ENCODE measurements around the gene TPBGL. TPM values are rescaled to one million over a fixed set of nuclear protein-coding genes. Genes with fewer than 3 reads are reported as not detected.

TPBGL gene
- polyA plus RNA-seq, 1 of the 3 experiments (the other 2 are of a cell fraction) = 0.03 TPM

DNA sequence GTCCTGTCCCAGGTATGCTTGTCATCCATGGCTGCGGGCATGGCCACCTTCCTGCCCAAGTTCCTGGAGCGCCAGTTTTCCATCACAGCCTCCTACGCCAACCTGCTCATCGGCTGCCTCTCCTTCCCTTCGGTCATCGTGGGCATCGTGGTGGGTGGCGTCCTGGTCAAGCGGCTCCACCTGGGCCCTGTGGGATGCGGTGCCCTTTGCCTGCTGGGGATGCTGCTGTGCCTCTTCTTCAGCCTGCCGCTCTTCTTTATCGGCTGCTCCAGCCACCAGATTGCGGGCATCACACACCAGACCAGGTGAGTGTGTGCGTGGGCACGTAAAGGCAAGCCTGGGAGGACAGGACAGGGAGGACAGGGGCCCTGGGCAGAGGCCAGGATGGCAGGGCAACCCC, 47.3 kb upstream of the TPBGL start:
- no peaks in the 10 kb centered on the region for H3K27me3 ChIP-seq (ENCODE audit: insufficient read depth)
- no peaks in the 10 kb centered on the region for H3K9me3 ChIP-seq
- no peaks in the 10 kb centered on the region for H3K36me3 ChIP-seq (replicated peaks in 1 of 2; ENCODE audit: control insufficient read depth in 1 of 2, insufficient read depth in 2 of 2, low read length in 1 of 2)
- H3K4me3 ChIP-seq (ENCODE audit: low read depth in 2 of 2, low read length in 1 of 2) = no peak overlapping the region
- H3K4me2 ChIP-seq = no peak overlapping the region
- WGBS (ENCODE audit: low lambda C conversion rate) = 76% methylated on average over 8 of the region's 15 CpGs
- POLR2A ChIA-PET = no interaction called here
- TF ChIP-seq GATA2 (CRISPR knock-in tag; IDR thresholded peaks at IDR 0.05) = no peak
- no peak for TF ChIP-seq RFX5 (IDR thresholded peaks at IDR 0.05; ENCODE audit: low read length)
- no peak for TF ChIP-seq SMC3 (IDR thresholded peaks at IDR 0.05; ENCODE audit: low read depth, low read length)
- TF ChIP-seq, protein P1, sequence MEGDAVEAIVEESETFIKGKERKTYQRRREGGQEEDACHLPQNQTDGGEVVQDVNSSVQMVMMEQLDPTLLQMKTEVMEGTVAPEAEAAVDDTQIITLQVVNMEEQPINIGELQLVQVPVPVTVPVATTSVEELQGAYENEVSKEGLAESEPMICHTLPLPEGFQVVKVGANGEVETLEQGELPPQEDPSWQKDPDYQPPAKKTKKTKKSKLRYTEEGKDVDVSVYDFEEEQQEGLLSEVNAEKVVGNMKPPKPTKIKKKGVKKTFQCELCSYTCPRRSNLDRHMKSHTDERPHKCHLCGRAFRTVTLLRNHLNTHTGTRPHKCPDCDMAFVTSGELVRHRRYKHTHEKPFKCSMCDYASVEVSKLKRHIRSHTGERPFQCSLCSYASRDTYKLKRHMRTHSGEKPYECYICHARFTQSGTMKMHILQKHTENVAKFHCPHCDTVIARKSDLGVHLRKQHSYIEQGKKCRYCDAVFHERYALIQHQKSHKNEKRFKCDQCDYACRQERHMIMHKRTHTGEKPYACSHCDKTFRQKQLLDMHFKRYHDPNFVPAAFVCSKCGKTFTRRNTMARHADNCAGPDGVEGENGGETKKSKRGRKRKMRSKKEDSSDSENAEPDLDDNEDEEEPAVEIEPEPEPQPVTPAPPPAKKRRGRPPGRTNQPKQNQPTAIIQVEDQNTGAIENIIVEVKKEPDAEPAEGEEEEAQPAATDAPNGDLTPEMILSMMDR (IDR thresholded peaks at IDR 0.05) = no peak
- no peak for TF ChIP-seq TAF1 (IDR thresholded peaks at IDR 0.05; ENCODE audit: borderline replicate concordance, low read depth, low read length)
- peaks cover 0 to 26% of the 10 kb centered on the region in 2 experiments; a peak in 1 of 4 replicates for H3K4me1 ChIP-seq (ENCODE audit: control insufficient read depth in 1 of 2, insufficient read depth in 2 of 2, low read depth in 1 of 2, low read length in 1 of 2)
- H2AFZ ChIP-seq (ENCODE audit: low read depth) = no peak overlapping the region
- CTCF ChIA-PET = interaction anchor here (0.9 to 10.1 kb wide), 5 partner anchors 13 to 166 kb away, joined by 3 to 142 read pairs (median 9); no protein-coding TSS in a partner anchor
- no peaks in the 10 kb centered on the region for H3K79me2 ChIP-seq (ENCODE audit: insufficient read depth)
- H4K20me1 ChIP-seq (ENCODE audit: insufficient read depth) = no peaks in the 10 kb centered on the region
- H3K27ac ChIP-seq (ENCODE audit: low read depth in 2 of 2, low read length in 1 of 2) = no peak overlapping the region
- no peak for DNase-seq
- H3F3A ChIP-seq (replicated peaks; ENCODE audit: insufficient read depth) = no peaks in the 10 kb centered on the region
- H3K9ac ChIP-seq = no peak overlapping the region
- H3K9me2 ChIP-seq = no peaks in the 10 kb centered on the region

DNA sequence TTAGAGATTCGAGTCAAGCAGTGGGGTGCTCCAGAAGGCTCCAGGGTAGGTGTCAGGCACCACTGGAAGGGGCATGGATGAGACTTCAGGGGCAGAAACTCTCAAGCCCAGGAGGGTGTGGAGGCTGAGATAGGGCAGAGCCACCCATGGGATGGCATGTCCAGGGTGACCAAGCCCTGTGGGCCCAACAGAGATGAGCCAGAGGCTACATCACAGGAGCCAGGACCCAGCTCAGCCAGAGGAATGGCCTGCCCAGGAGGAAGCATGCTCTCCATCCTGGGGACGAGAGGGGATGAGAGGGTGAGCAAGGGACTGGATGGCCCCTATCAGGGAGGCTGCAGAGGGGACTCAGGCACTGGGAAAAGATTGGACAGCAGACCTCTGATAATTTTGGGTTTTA, 46.9 kb upstream of the TPBGL start:
- CTCF ChIA-PET = interaction anchor here (1.0 to 10.1 kb wide), 5 partner anchors 13 to 166 kb away, joined by 3 to 142 read pairs (median 25); partner anchors contain the start of gene TPBGL
- Histone ChIP-seq H3K9me3 (no peaks in the 10 kb centered on the region), H3K9ac (no peak overlapping the region), H3K4me1 (ENCODE audit: control insufficient read depth in 1 of 2, insufficient read depth in 2 of 2, low read depth in 1 of 2, low read length in 1 of 2) (peaks cover 0 to 26% of the 10 kb centered on the region in 2 experiments; a peak in 1 of 4 replicates), H3K36me3 (replicated peaks in 1 of 2; ENCODE audit: control insufficient read depth in 1 of 2, insufficient read depth in 2 of 2, low read length in 1 of 2) (no peaks in the 10 kb centered on the region), H3F3A (replicated peaks; ENCODE audit: insufficient read depth) (no peaks in the 10 kb centered on the region), H3K27me3 (ENCODE audit: insufficient read depth) (no peaks in the 10 kb centered on the region), H3K4me3 (ENCODE audit: low read depth in 2 of 2, low read length in 1 of 2) (no peak overlapping the region), H2AFZ (ENCODE audit: low read depth) (no peak overlapping the region), H3K27ac (ENCODE audit: low read depth in 2 of 2, low read length in 1 of 2) (no peak overlapping the region), H3K4me2 (no peak overlapping the region), H4K20me1 (ENCODE audit: insufficient read depth) (no peaks in the 10 kb centered on the region), H3K79me2 (ENCODE audit: insufficient read depth) (no peaks in the 10 kb centered on the region), H3K9me2 (no peaks in the 10 kb centered on the region)
- WGBS (ENCODE audit: low lambda C conversion rate) = 58% methylated on average over 2 of the region's 2 CpGs
- POLR2A ChIA-PET = no interaction called here
- no peak for TF ChIP-seq YY1 (IDR thresholded peaks at IDR 0.05; ENCODE audit: low read depth)
- no peak for TF ChIP-seq EP300 (IDR thresholded peaks at IDR 0.05; ENCODE audit: borderline replicate concordance in 1 of 2, low read depth in 1 of 2, low read length in 1 of 2)
- no peak for TF ChIP-seq SMC3 (IDR thresholded peaks at IDR 0.05; ENCODE audit: low read depth, low read length)
- TF ChIP-seq NRF1 (IDR thresholded peaks at IDR 0.05; ENCODE audit: low read depth, low read length) = no peak
- TF ChIP-seq POLR2AphosphoS5 (IDR thresholded peaks at IDR 0.05; ENCODE audit: low read depth, low read length) = no peak
- TF ChIP-seq RCOR1 (IDR thresholded peaks at IDR 0.05; ENCODE audit: low read length) = no peak
- no peak for TF ChIP-seq TEAD4 (IDR thresholded peaks at IDR 0.05; ENCODE audit: borderline replicate concordance, insufficient read depth)
- no peak for TF ChIP-seq FOXJ3 (CRISPR knock-in tag; IDR thresholded peaks at IDR 0.05)
- TF ChIP-seq ELF1 (IDR thresholded peaks at IDR 0.05) = no peak
- TF ChIP-seq FOSL2 (IDR thresholded peaks at IDR 0.05; ENCODE audit: borderline replicate concordance, low read depth) = no peak
- DNase-seq = no peak
